ENCODE data around the gene IZUMO1. TPM values are rescaled to one million over a fixed set of nuclear protein-coding genes. Genes with fewer than 3 reads are reported as not detected.
A peak's percentile ranks its signal among the peaks of the same experiment; 100 is the strongest.

The IZUMO1 gene
- polyA plus RNA-seq, 1 donor (not counting 4 experiments of a cell fraction or from before 2014, with no cell fraction given) = 0.63 TPM

DNA sequence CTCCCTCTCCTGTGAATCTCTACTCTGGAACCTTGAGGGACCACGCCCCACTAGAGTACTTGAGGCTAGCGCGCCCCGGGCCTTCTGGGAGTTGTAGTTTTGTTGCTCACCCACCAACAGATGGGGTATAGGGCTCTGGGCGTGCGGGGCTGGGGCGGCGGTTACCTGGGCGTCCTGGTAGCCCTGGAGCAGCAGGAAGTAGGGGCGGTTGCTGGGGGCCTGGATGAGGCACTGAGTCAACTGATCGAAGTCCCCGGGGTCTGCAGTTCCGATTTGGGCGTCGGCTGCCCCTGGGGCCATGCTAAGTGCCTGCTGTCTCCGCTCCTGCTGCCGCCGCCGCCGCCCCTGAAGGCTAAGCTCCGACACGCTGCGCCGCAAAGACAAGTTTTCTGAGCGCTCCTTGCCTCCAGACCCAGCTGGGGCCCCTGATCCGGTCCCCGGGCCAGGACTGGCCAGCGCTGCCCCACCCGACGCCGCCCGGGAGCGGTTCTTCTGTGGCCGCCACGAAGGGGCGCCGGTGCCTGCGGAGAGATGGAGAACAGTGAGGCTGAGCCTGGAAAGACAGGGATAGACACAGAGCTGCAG is 11.6 kb downstream of the IZUMO1 start:
- DNase-seq (ENCODE audit: low read depth, low spot score) (no peak), FAIRE-seq (no peak)
- H3K9me3 ChIP-seq (ENCODE audit: control insufficient read depth, low read depth, low read length) = no peaks in the 10 kb centered on the region
- H3K27ac ChIP-seq (ENCODE audit: control insufficient read depth, insufficient read depth, low read length) = no peak overlapping the region
- no peaks in the 10 kb centered on the region for H3K27me3 ChIP-seq (ENCODE audit: control insufficient read depth, extremely low read depth, insufficient read depth, low read length)
- no peaks in the 10 kb centered on the region for H3K36me3 ChIP-seq (ENCODE audit: control insufficient read depth in 2 of 2, extremely low read depth in 1 of 2, insufficient read depth in 2 of 2, low read length in 2 of 2)
- no peaks in the 10 kb centered on the region for H4K20me1 ChIP-seq (ENCODE audit: control insufficient read depth, extremely low read depth, insufficient read depth, low read length)
- H3K4me3 ChIP-seq (ENCODE audit: control insufficient read depth in 2 of 3, extremely low read depth in 1 of 3, insufficient read depth in 2 of 3, low read depth in 1 of 3, low read length in 3 of 3) = peak overlapping the region; percentile 32 to 65 (median 60)
- H3K9ac ChIP-seq (ENCODE audit: control insufficient read depth, extremely low read depth, insufficient read depth, low read length) = peak overlapping the region; percentile 41
- TF ChIP-seq CTCF (optimal IDR thresholded peaks at IDR 0.05 in 1 of 3, IDR thresholded peaks at IDR 0.05 in 1 of 3, conservative IDR thresholded peaks at IDR 0.05 in 1 of 3; ENCODE audit: extremely low read depth in 1 of 3, insufficient read depth in 2 of 3, low read length in 3 of 3) (peak in 1 of 3 experiments; percentile 18), EZH2 (IDR thresholded peaks at IDR 0.05; ENCODE audit: low read length) (no peak)
- H3K4me2 ChIP-seq (ENCODE audit: control insufficient read depth, extremely low read depth, insufficient read depth, low read depth, low read length) = peak overlapping the region; percentile 73
- dilution Hi-C loops (cut with MboI; ENCODE audit: extremely low pct_ligation_motif_present, low sequenced_read_pairs) = no loop called here
- peaks cover 5% of the 10 kb centered on the region for H3K4me1 ChIP-seq (ENCODE audit: control insufficient read depth, extremely low read depth, insufficient read depth, low read length)
- no peaks in the 10 kb centered on the region for H3K9me1 ChIP-seq (ENCODE audit: control insufficient read depth, extremely low read depth, insufficient read depth, low read length)
- peak overlapping the region; percentile 82 for H2AFZ ChIP-seq (ENCODE audit: control insufficient read depth, low read length)
- H3K79me2 ChIP-seq (ENCODE audit: control insufficient read depth, insufficient read depth, low read length) = no peaks in the 10 kb centered on the region

DNA sequence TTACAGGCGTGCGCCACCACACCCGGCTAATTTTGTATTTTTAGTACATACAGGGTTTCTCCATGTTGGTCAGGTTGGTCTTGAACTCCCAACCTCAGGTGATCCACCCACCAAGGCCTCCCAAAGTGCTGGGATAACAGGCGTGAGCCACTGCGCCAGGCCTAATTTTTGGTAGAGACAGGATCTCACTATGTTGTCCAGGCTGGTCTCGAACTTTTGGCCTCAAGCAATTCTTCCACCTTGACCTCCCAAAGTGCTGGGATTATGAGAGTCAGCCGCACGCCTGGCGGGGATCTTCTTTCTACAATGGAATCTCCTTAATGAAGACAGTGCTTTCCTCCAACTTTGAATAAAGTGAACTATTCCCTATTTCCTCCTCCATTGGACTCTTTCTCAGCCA is 12.1 kb downstream of the IZUMO1 start:
- no peak for TF ChIP-seq CTCF (optimal IDR thresholded peaks at IDR 0.05 in 1 of 3, IDR thresholded peaks at IDR 0.05 in 1 of 3, conservative IDR thresholded peaks at IDR 0.05 in 1 of 3; ENCODE audit: extremely low read depth in 1 of 3, insufficient read depth in 2 of 3, low read length in 3 of 3)
- TF ChIP-seq EZH2 (IDR thresholded peaks at IDR 0.05; ENCODE audit: low read length) = no peak
- no peaks in the 10 kb centered on the region for H3K36me3 ChIP-seq (ENCODE audit: control insufficient read depth in 2 of 2, extremely low read depth in 1 of 2, insufficient read depth in 2 of 2, low read length in 2 of 2)
- no peak for DNase-seq (ENCODE audit: low read depth, low spot score)
- H3K4me1 ChIP-seq (ENCODE audit: control insufficient read depth, extremely low read depth, insufficient read depth, low read length) = peaks cover 5% of the 10 kb centered on the region
- H3K9me1 ChIP-seq (ENCODE audit: control insufficient read depth, extremely low read depth, insufficient read depth, low read length) = no peaks in the 10 kb centered on the region
- no peaks in the 10 kb centered on the region for H4K20me1 ChIP-seq (ENCODE audit: control insufficient read depth, extremely low read depth, insufficient read depth, low read length)
- H3K4me3 ChIP-seq (ENCODE audit: control insufficient read depth in 2 of 3, extremely low read depth in 1 of 3, insufficient read depth in 2 of 3, low read depth in 1 of 3, low read length in 3 of 3) = peak overlapping the region in 1 of 3 experiments; percentile 60
- no peak overlapping the region for H3K9ac ChIP-seq (ENCODE audit: control insufficient read depth, extremely low read depth, insufficient read depth, low read length)
- no peak for FAIRE-seq
- H3K79me2 ChIP-seq (ENCODE audit: control insufficient read depth, insufficient read depth, low read length) = no peaks in the 10 kb centered on the region
- no peaks in the 10 kb centered on the region for H3K27me3 ChIP-seq (ENCODE audit: control insufficient read depth, extremely low read depth, insufficient read depth, low read length)
- dilution Hi-C loops (cut with MboI; ENCODE audit: extremely low pct_ligation_motif_present, low sequenced_read_pairs) = no loop called here
- H3K4me2 ChIP-seq (ENCODE audit: control insufficient read depth, extremely low read depth, insufficient read depth, low read depth, low read length) = peak overlapping the region; percentile 73
- no peak overlapping the region for H2AFZ ChIP-seq (ENCODE audit: control insufficient read depth, low read length)
- no peak overlapping the region for H3K27ac ChIP-seq (ENCODE audit: control insufficient read depth, insufficient read depth, low read length)
- H3K9me3 ChIP-seq (ENCODE audit: control insufficient read depth, low read depth, low read length) = no peaks in the 10 kb centered on the region
